A673 (cell line): ENCODE results near the gene HPGDS. TPM values are rescaled to one million over a fixed set of nuclear protein-coding genes. Genes with fewer than 3 reads are reported as not detected.
"Not testable (repeated sequence)": the region's sequence is repeated elsewhere in the genome, so short reads cannot be mapped to it uniquely, and the experiment has no call there.

ENCODE experiments used
- Bru-seq: library from RNA; stranded (reverse); fragments of 400-500 nt; gene quantifications from one replicate; lab custom pipeline; 2021; lab: Mats Ljungman, UMichigan
- BruChase-seq, 2 experiments: library from RNA; stranded (reverse); fragments of 400-500 nt; gene quantifications; one replicate each; lab custom pipeline; 2021; lab: Mats Ljungman, UMichigan
- BruUV-seq: library from RNA; stranded (reverse); fragments of 400-500 nt; replicated peaks from 2 replicates; lab custom pipeline; 2021; lab: Mats Ljungman, UMichigan
- CTCF ChIA-PET: fragments of 300-600 bp; sonication (Branson Sonifier 250); formaldehyde crosslinking; loops from one replicate; lab custom pipeline; 2022; ENCODE audit warnings: antibody characterized with exemption; lab: Charles Lee
- POLR2A ChIA-PET: fragments of 300-600 bp; sonication (Branson Sonifier 250); formaldehyde crosslinking; loops from one replicate; lab custom pipeline; 2022; ENCODE audit warnings: antibody characterized with exemption; ENCODE audit not compliant: low non-redundant PET; lab: Charles Lee
- DNase-seq: peaks from one replicate; pipeline ENCODE4 v3.0.0-alpha.2; 2015; ENCODE audit warnings: low spot score
- H3K27ac ChIP-seq: fragments of 200-600 bp; sonication (generic); 2 replicates; pipeline ENCODE4 v1.5.1; 2016; ENCODE audit warnings: mixed run types, low read depth, mild to moderate bottlenecking, mixed read lengths, antibody characterized with exemption, low read length; ENCODE audit not compliant: poor library complexity, severe bottlenecking
- H3K27me3 ChIP-seq: fragments of 200-600 bp; sonication (generic); replicated peaks from 2 replicates; pipeline ENCODE4 v1.6.1; 2017; ENCODE audit warnings: mixed run types, low read depth, mild to moderate bottlenecking, mixed read lengths, antibody characterized with exemption, low read length; ENCODE audit not compliant: insufficient read depth, poor library complexity
- H3K36me3 ChIP-seq: fragments of 200-600 bp; sonication (generic); 2 replicates; pipeline ENCODE4 v1.6.1; 2016; ENCODE audit warnings: mixed run types, mild to moderate bottlenecking, mixed read lengths, antibody characterized with exemption, low read length; ENCODE audit not compliant: insufficient read depth, poor library complexity, severe bottlenecking
- H3K4me1 ChIP-seq: fragments of 200-600 bp; sonication (generic); 2 replicates; pipeline ENCODE4 v1.6.1; 2017; ENCODE audit warnings: mixed run types, mild to moderate bottlenecking, mixed read lengths, antibody characterized with exemption, low read length; ENCODE audit not compliant: insufficient read depth, poor library complexity, severe bottlenecking
- H3K4me3 ChIP-seq: fragments of 200-600 bp; sonication (generic); 2 replicates; pipeline ENCODE4 v1.5.1; 2016; ENCODE audit warnings: low read depth, mixed run types, mild to moderate bottlenecking, mixed read lengths, low read length; ENCODE audit not compliant: poor library complexity, severe bottlenecking
- H3K9me3 ChIP-seq: fragments of 200-600 bp; sonication (generic); 2 replicates; pipeline ENCODE4 v1.6.1; 2016; ENCODE audit warnings: mixed run types, low read depth, mild to moderate bottlenecking, mixed read lengths, antibody characterized with exemption, low read length; ENCODE audit not compliant: poor library complexity, severe bottlenecking
- EZH2 ChIP-seq: fragments of 200-600 bp; sonication (generic); IDR thresholded peaks from 2 replicates; pipeline ENCODE4 v1.6.1; 2017; ENCODE audit warnings: borderline replicate concordance, low read depth, mild to moderate bottlenecking, mixed read lengths, antibody characterized with exemption, low read length; ENCODE audit not compliant: poor library complexity, severe bottlenecking
- intact Hi-C: fragments of 100-400 bp; cut with micrococcal nuclease; formaldehyde crosslinking; loops from one replicate; pipeline ENCODE4 v1.10.0; 2022; ENCODE audit not compliant: unreplicated experiment
- long read RNA-seq: library from polyadenylated mRNA; stranded (forward); transcript quantifications from one replicate; pipeline ENCODE4 v2.0.0, GENCODE V29; 2022
- total RNA-seq: library from RNA; stranded (reverse); gene quantifications from 2 replicates; pipeline ENCODE4 v1.2.3, GENCODE V29; 2021
- TF ChIP-seq, protein P1 (sequence below): fragments of 300-800, 200-600 bp; sonication (generic); conservative IDR thresholded peaks from 2 replicates; pipeline ENCODE4 v1.5.1; 2017; ENCODE audit warnings: low read depth, mild to moderate bottlenecking, antibody characterized with exemption, low read length, moderate library complexity, mixed read lengths

The HPGDS gene
- total RNA-seq = not detected in 2 replicates
- Bru-seq, nascent RNA = percentile 3 among the genes with signal in this experiment
- BruChase-seq, experiment 1, labeled RNA remaining after a 2-hour chase = percentile 2 among the genes with signal in this experiment
- BruChase-seq, experiment 2, labeled RNA remaining after a 6-hour chase = percentile 2 among the genes with signal in this experiment
- long read RNA-seq = 0 reads

DNA sequence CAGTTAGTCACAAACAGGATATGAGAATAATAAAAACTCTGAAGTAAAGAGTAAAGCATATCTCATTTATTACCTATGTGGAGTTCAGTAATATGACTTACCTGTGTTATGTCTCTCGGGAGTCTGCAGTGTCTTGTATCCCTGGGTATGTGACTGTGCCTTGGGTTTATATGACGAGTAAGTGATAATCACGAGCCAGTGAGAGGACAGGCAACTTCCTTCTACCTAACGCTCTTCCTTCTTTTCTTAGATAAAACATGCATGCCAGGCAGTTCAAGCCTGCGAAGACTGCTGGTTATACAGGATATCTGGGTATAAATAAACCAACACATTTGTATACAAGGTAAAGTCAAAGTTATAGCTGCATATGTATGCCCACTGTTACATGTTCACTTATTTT is at the start of gene HPGDS:
Gene HPGDS, minus strand, starts transcription at position 143 of the 400 bp plus-strand sequence. CDS start 8,207 bp downstream, outside the sequence.
- Histone ChIP-seq H3K4me1 (no peaks in the 10 kb centered on the region), H3K4me3 (no peak within 1 kb of the TSS), H3K9me3 (no peaks in the 10 kb centered on the region), H3K36me3 (no peaks in the 10 kb centered on the region), H3K27ac (no peak within 1 kb of the TSS), H3K27me3 (no peaks in the 10 kb centered on the region)
- BruUV-seq = no TSS peak
- CTCF ChIA-PET = no interaction called here
- TF ChIP-seq, protein P1, sequence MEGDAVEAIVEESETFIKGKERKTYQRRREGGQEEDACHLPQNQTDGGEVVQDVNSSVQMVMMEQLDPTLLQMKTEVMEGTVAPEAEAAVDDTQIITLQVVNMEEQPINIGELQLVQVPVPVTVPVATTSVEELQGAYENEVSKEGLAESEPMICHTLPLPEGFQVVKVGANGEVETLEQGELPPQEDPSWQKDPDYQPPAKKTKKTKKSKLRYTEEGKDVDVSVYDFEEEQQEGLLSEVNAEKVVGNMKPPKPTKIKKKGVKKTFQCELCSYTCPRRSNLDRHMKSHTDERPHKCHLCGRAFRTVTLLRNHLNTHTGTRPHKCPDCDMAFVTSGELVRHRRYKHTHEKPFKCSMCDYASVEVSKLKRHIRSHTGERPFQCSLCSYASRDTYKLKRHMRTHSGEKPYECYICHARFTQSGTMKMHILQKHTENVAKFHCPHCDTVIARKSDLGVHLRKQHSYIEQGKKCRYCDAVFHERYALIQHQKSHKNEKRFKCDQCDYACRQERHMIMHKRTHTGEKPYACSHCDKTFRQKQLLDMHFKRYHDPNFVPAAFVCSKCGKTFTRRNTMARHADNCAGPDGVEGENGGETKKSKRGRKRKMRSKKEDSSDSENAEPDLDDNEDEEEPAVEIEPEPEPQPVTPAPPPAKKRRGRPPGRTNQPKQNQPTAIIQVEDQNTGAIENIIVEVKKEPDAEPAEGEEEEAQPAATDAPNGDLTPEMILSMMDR = no peak
- no peak for TF ChIP-seq EZH2
- POLR2A ChIA-PET = no interaction called here
- DNase-seq = no peak
- intact Hi-C loops = no loop called here

DNA sequence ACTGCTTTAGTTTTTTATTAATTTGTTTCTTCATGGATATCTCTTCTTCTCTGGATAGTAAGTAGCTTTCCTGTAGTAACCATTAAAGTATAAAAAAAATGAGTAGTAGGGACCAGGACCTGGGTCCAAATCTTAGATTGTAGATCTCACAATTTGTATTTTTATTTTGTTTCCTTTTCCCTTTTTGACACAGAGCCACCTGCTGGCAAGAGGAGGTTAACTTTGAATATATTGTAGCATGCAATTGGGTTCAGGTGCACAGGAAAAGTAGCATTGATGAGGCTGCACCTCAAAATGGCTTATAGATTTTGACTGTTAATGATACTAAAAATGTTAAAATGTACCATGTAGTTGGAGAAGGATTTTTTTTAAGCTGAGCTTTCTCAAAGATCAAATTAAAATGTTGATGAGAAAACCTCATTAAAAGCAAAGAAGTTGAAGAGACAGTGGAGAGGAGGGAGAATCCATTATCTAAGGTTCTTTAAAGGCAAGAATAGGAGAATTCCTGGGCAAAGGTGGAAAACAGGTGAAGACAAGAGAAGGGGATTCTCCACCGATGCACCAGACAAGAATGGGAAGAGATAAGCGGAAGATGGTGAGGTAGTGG is 48.3 kb upstream of the HPGDS start:
- intact Hi-C loops = loop anchor here (5.0 kb wide), 2 partner anchors 89 to 599 kb away; no protein-coding TSS in a partner anchor
- H3K27me3 ChIP-seq = no peaks in the 10 kb centered on the region
- H3K4me3 ChIP-seq = no peak overlapping the region
- H3K9me3 ChIP-seq = no peaks in the 10 kb centered on the region
- POLR2A ChIA-PET = no interaction called here
- no peaks in the 10 kb centered on the region for H3K36me3 ChIP-seq
- H3K4me1 ChIP-seq = no peaks in the 10 kb centered on the region
- TF ChIP-seq, protein P1 = peak; percentile 53
- no peak for TF ChIP-seq EZH2
- H3K27ac ChIP-seq = no peak overlapping the region
- BruUV-seq = no TSS peak
- peak; percentile 11 for DNase-seq
- CTCF ChIA-PET = no interaction called here

DNA sequence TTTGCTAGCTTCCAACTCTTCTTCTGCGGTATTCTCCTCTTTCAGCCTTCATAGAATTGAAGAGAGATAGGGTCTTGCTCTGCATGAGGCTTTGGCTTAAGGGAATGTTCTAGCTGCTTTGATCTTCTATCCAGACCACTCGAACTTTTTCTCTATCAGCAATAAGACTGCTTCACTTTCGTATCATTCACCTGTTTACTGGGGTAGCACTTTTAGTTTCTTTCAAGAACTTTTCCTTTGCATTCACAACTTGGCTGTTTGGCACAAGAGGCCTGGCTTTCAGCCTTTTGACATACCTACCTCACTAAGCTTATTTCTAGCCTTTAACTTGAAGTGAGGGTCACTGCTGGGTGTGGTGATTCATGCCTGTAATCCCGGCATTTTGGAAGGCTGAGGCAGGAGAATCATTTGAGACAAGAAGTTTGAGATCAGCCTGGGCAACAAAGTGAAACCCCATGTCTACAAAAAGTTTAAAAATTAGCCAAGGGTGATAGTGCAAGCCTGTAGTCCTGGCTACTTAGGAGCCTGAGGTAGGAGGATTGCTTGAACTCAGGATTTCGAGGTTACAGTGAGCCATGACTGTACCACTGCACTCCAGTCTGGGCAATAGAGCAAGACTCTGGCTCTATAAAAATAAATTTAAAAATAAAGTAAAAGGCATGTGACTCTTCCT is 47.1 kb upstream of the HPGDS start:
- intact Hi-C loops = loop anchor here (5.0 kb wide), 2 partner anchors 87 to 597 kb away; no protein-coding TSS in a partner anchor
- DNase-seq = no peak
- ChIA-PET POLR2A (no interaction called here), CTCF (no interaction called here)
- Histone ChIP-seq H3K36me3 (no peaks in the 10 kb centered on the region), H3K9me3 (no peaks in the 10 kb centered on the region), H3K4me3 (no peak overlapping the region), H3K4me1 (no peaks in the 10 kb centered on the region), H3K27me3 (no peaks in the 10 kb centered on the region), H3K27ac (no peak overlapping the region)
- BruUV-seq = no TSS peak
- TF ChIP-seq, protein P1 = no peak
- no peak for TF ChIP-seq EZH2

DNA sequence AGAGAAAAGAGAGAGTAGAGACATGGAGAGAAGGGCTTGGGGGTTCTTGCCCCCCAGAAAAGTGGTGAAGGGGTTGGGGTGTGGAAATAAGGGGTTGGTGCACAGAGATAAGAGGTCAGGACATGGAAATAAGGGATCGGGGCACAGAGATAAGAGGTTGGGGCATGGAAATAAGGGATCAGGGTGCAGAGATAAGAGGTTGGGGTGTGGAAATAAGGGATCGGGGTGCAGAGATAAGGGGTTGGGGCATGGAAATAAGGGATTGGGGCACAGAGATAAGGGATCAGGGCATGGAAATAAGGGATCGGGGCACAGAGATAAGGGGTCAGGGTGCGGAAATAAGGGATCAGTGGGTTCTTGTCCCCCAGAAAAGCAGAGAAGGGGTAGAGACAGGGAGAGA is 45.3 kb upstream of the HPGDS start:
- H3K36me3 ChIP-seq, POLR2A ChIA-PET, BruUV-seq, DNase-seq, H3K4me3 ChIP-seq, H3K9me3 ChIP-seq, H3K27me3 ChIP-seq, H3K4me1 ChIP-seq, CTCF ChIA-PET, intact Hi-C loops, H3K27ac ChIP-seq: not testable (repeated sequence)

DNA sequence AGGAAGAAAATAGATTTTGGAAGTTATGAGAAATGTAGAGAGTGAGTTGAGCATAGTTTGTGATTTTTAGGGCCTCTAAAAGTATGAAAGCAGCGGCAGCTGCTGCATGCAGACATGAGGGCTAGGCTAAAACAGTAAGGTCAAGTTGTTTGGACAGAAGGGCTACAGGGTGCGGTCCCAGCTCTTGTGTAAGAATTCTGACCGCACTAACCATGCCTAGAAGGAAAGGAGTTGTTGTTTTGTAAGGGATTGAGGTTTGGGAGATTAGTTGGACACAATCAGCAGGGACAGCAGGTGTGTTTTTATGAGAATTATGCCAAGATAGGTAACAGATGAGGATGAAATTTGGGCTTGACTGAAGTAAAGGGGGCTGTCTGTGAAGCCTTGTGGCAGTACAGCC is 42.8 kb upstream of the HPGDS start:
- DNase-seq, H3K36me3 ChIP-seq, H3K9me3 ChIP-seq, H3K4me3 ChIP-seq, BruUV-seq, POLR2A ChIA-PET, H3K27ac ChIP-seq, H3K27me3 ChIP-seq, H3K4me1 ChIP-seq, intact Hi-C loops, CTCF ChIA-PET: not testable (repeated sequence)
